ENCODE results near the gene AIF1L. TPM values are rescaled to one million over a fixed set of nuclear protein-coding genes. Genes with fewer than 3 reads are reported as not detected.
A peak's percentile ranks its signal among the peaks of the same experiment; 100 is the strongest.

Gene AIF1L
- total RNA-seq, result 13.2 TPM

DNA sequence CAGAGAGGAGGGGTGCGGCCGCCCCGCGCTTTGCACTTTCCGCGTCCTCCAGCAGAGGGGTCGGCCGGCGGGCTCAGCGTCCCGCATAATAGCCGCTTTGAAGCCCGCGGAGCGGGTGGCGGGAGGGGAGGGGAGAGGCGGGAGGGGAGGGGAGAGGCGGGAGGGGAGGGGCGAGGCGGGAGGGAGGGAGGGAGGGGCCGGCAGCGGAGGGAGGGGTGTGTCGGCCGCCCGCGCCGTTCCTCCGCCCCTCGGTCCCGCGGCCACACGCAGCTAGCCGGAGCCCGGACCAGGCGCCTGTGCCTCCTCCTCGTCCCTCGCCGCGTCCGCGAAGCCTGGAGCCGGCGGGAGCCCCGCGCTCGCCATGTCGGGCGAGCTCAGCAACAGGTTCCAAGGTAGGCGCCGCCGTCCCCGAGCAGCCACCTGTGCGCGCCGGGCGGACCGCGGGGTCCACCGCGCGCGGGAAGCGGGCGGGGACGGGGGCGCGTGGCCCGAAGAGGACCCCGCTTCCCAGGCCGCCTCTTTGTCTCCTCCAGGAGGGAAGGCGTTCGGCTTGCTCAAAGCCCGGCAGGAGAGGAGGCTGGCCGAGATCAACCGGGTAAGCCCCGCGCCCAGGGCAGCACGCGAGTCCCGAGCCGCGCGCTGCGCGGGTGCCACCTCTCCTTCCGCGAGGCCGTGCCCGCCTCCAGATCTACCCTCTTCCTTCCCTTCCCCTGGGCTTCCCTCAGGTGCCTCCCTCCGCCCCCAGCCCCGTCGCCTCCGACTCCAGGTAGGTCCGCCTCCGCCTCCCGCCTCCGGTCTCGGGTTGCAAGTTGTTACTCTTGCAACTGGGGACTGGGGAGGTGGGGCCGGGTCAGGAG is at the start of gene AIF1L:
Gene AIF1L, plus strand, starts transcription at position 263 of the 857 bp plus-strand sequence. Its CDS starts 99 bp downstream, at position 362.
- DNase-seq (ENCODE audit: low spot score), result no peak

- DNase-seq (ENCODE audit: low spot score), result peak; percentile 67
Observed at GRCh38 chr9:131046581-131047202, 49.6 kb upstream of the AIF1L start.

GRCh38 chr9:131048332-131048731 is 48.0 kb upstream of the AIF1L start:
- no peak for DNase-seq (ENCODE audit: low spot score)

DNA sequence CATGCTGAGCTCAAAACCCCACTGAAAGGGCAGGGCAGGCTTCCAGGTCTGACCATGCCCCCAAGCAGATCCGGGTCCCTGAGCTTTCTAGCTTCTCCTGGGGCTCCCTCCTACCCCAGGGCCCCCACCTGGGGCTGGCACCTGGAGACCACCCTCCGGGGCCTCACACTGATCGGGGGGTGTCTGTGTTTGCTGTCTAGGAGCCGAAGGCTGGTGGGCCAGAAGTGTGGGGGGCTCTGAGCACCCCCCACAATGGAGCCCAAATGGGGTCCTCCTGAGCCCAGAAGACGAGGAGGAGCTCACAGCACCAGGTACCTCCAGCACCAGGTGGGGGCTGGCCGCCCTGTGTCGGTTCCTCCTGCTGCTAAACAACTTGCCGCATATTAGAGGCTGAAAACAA is 47.5 kb upstream of the AIF1L start:
- DNase-seq (ENCODE audit: low spot score), result no peak

DNA sequence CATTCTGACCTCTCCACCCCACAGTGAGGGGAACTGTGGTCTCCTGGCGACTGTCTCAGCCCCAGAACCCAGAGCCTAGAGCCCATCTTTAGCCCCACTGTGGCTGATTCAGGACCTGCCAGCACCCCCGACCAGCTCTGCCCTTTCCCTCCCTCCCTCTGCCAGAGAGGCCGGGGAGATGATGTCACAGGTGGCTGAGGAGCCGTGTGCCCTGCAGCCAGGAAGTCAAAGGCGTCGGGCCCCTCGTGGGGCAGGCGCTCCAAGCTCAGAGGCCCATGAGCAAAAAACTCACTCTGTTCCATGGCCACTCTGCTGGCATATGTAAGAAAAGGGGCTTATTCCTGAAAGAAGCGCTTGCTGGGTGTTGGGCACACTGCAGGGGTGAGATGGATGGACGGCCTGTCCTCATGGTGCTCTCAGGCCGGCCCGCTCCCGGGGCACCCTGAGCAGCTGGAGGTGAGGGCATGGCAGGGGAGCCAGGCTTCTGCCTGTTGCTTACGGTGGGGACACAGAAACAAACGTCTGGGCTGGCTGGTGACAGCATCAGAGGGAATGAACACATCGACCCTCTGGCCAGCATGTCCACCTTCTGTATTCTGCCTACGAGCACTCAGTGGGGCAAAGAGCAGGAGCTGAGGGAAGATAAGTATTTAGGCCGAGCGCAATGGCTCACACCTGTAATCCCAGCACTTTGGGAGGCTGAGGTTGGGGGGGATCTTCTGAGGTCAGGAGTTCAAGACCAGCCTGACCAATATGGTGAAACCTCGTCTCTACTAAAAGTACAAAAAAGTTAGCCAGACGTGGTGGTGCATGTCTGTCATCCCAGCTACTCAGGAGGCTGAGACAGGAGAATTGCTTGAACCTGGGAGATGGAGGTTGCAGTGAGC is 46.3 kb upstream of the AIF1L start:
- no peak for DNase-seq (ENCODE audit: low spot score)

- DNase-seq (ENCODE audit: low spot score), result no peak
Observed at GRCh38 chr9:131050831-131051230, 45.5 kb upstream of the AIF1L start.

DNA sequence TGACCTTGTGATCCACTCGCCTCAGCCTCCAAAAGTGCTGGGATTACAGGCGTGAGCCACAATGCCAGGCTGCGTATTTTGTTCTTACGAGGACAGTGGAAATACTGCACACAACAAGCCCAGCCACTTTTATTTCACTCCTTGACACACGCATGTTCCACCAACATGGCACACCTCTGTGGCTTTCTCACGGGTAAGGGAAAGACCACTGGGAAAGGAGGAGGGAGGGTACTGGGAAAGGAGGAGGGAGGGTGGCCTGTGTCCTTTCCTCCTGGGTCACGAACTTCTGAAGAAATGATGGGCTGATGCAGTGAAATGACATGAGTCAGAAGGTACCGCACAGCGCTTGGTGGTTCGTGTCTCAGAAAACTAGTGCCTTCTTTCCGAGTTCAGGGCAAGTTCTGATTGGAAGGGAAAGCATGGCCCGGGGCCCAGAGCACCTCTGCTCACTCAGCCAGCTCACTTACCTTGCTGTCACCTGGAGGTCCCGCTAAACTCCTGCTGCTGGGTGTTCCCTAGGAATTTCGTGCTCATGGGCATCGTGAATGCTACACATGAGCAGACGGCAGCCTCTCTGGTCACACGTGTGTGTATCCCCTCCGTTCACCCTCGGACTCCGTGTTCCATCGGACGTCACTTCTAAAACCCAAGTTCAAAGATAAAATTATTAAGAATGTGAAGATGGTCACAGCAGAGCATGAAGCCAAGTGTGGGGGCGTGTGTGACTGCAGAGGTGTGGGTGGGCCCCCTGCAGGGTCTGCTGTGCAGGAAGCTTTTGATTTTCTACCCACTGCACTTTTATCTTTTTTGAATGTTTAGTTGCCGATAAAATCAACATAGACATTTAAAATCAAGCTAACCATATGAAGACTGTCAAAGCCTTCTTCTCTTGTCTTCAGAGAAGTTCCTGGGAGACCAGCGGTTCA is 44.5 kb upstream of the AIF1L start:
- no peak for DNase-seq (ENCODE audit: low spot score)

- no peak for DNase-seq (ENCODE audit: low spot score)
Observed at GRCh38 chr9:131053896-131054295, 42.4 kb upstream of the AIF1L start.

GRCh38 chr9:131056781-131057506 is 39.4 kb upstream of the AIF1L start:
- DNase-seq (ENCODE audit: low spot score), result no peak

DNA sequence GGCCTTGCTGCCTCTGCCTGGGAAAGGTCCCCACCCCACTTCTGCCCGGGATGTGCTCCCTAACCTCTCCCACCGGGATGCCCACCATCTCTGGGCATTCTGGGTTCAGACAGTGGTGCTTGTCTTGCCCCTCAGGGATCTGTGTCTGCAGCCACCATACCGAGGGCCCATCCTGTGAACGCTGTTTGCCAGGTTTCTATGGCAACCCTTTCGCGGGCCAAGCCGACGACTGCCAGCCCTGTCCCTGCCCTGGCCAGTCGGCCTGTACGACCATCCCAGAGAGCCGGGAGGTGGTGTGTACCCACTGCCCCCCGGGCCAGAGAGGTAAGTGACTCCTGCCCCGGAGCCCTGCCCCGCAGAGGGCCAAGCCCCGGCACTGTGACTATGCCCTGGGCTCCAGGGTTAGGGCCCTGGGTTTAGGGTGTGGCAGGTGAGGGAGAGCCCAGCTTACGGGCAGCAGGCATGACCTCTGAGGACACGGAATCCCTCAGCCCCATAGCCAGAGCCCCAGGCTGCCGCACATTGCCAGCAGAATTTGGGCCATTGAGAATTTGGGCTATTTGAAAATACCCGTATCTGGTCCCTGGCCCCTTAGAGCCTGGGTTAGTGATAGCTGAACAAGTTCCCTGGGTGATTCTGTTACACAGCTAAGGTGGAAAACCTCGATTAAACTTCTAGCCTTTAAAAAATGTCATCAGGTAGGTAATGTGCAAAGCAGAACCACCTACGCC is 35.3 kb upstream of the AIF1L start:
- DNase-seq (ENCODE audit: low spot score), result no peak

GRCh38 chr9:131062969-131063368 is 33.4 kb upstream of the AIF1L start:
- no peak for DNase-seq (ENCODE audit: low spot score)

DNA sequence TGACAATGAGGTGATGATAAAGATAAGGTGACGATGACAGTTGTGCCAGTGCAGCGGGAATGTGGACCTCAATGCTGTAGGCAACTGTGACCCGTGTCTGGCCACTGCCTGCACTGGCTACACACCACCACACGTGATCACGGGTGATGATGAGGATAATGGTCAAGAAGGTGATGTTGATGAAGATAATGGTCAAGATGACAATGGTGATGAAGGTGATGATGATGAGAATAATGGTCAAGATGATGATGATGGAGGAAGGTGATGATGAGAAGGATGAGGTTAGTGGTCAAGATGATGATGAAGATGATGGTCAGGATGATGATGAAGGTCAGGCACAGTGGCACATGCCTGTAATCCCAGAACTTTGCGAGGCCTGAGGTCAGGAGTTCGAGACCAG is 30.7 kb upstream of the AIF1L start:
- DNase-seq (ENCODE audit: low spot score), result no peak

- no peak for DNase-seq (ENCODE audit: low spot score)
Observed at GRCh38 chr9:131067625-131068024, 28.7 kb upstream of the AIF1L start.

GRCh38 chr9:131068076-131068816 is 28.1 kb upstream of the AIF1L start:
- no peak for DNase-seq (ENCODE audit: low spot score)

DNA sequence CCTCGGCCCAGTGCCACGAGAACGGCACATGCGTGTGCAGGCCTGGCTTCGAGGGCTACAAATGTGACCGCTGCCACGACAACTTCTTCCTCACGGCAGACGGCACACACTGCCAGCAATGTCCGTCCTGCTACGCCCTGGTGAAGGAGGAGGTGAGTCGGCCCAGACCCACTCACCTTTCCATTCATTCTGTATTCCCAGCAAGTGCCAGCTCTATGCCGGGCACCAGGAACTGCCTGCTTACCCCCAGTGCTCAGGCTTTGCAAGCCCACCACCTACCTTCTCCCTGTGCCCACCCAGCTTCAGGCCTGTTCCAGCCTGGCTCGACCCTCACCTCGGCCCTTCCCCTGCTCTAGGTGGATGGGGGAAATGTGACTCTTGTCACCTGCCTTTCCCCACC is 26.6 kb upstream of the AIF1L start:
- no peak for DNase-seq (ENCODE audit: low spot score)

DNA sequence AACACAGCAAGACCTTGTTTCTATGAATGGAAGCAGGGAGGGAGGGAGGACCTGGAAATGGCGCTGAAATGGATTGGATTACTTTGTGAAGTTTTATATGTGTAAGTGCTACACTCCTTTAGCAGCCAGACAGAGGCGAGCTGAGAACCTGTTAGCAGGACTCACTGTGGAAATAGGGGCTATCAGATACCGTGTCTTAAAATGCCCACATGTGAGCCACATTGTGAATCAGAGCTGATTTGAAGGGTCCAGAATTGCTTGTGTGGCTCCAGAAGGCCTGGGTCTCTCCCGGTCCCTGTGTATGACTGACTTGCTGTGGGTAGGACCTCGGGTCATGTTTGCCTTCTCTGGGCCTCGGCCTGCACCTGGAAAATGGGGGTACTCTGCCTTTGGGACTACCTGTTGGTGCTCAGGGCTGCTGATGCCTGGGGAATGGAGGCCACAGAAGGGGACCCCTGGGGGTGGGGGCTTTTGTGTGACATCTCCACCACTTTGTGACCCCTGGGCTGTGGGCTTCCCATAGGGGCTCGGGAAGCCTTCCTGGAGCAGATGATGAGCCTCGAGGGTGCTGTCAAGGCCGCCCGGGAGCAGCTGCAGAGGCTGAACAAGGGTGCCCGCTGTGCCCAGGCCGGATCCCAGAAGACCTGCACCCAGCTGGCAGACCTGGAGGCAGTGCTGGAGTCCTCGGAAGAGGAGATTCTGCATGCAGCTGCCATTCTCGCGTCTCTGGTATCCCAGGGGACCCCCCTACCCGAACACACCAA is 24.0 kb upstream of the AIF1L start:
- no peak for DNase-seq (ENCODE audit: low spot score)

DNA sequence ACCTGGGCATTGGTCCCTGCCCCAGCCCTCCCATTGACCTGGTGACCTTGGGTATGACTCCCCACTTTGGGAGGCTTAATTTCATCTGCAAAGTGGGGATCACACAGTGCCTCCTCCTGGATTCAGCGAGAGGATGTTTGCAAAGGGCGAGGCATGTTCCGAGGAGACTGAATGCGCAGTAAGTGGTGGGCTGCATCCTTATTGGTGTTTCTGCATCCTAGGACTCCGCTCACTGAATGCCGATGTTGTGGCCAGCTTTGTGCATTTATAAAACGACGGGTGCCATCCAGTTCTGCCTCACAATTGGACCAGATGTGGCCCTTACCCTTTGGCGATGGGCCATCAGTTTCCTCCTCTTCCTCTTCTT is 23.5 kb upstream of the AIF1L start:
- no peak for DNase-seq (ENCODE audit: low spot score)

Measured in ureter (tissue), 1 donor.